HEK293 (cell line): ENCODE results near the gene PDLIM1.

ENCODE experiments used
- CTCF ChIA-PET: fragments of 350-600 bp; formaldehyde crosslinking; extraction: SDS; loops from one replicate; lab custom pipeline; 2021; ENCODE audit warnings: antibody characterized with exemption; lab: Yijun Ruan, JAX
- POLR2A ChIA-PET: fragments of 300-600 bp; formaldehyde crosslinking; extraction: SDS; loops from one replicate; lab custom pipeline; 2020; ENCODE audit warnings: antibody characterized with exemption, inconsistent platforms; lab: Yijun Ruan, JAX
- H3K27ac ChIP-seq: fragments of 200-500 bp; sonication (Bioruptor generic); 2 replicates; pipeline ENCODE4 v1.5.1; 2014; ENCODE audit warnings: low read depth, low read length, control low read depth, inconsistent platforms; ENCODE audit errors: extremely low read depth
- H3K36me3 ChIP-seq, 2 experiments: fragments of 200-500 bp in 1 of 2; sonication (Bioruptor generic) in 1 of 2; 1 replicate in 1 of 2; 2 replicates in 1 of 2; pipeline ENCODE4 v1.5.1; 2014 to 2017; ENCODE audit warnings: inconsistent platforms in 2 of 2, low read length in 2 of 2; ENCODE audit not compliant: control insufficient read depth in 2 of 2, insufficient read depth in 1 of 2
- H3K4me1 ChIP-seq: fragments of 200-500 bp; sonication (Bioruptor generic); 2 replicates; pipeline ENCODE4 v1.5.1; 2014; ENCODE audit warnings: mild to moderate bottlenecking, low read length, inconsistent platforms; ENCODE audit not compliant: control insufficient read depth, insufficient read depth
- H3K4me3 ChIP-seq: 2 replicates; pipeline ENCODE4 v1.5.1; 2011; ENCODE audit warnings: low read depth, mild to moderate bottlenecking, control low read depth, low read length, moderate library complexity
- H3K9me3 ChIP-seq: fragments of 200-500 bp; sonication (Bioruptor generic); 2 replicates; pipeline ENCODE4 v1.5.1; 2014; ENCODE audit warnings: low read depth, low read length, inconsistent platforms; ENCODE audit not compliant: control insufficient read depth, insufficient read depth
- EGR2 ChIP-seq: fragments of 450-650 bp; formaldehyde crosslinking; IDR thresholded peaks from 2 replicates; pipeline ENCODE4 v1.5.1; 2016; ENCODE audit warnings: low read depth, missing biosample characterization, missing genetic modification characterization
- GFI1B ChIP-seq: fragments of 450-650 bp; formaldehyde crosslinking; IDR thresholded peaks from 2 replicates; pipeline ENCODE4 v1.5.1; 2016; ENCODE audit warnings: missing biosample characterization, missing genetic modification characterization
- OSR2 ChIP-seq: fragments of 450-650 bp; formaldehyde crosslinking; IDR thresholded peaks from 2 replicates; pipeline ENCODE4 v1.5.1; 2016; ENCODE audit warnings: missing biosample characterization, missing genetic modification characterization
- ZEB2 ChIP-seq: fragments of 450-650 bp; formaldehyde crosslinking; IDR thresholded peaks from 2 replicates; pipeline ENCODE4 v1.5.1; 2016; ENCODE audit warnings: missing biosample characterization, missing genetic modification characterization
- ZNF114 ChIP-seq: fragments of 450-650 bp; formaldehyde crosslinking; IDR thresholded peaks from 2 replicates; pipeline ENCODE4 v1.5.0; 2017; ENCODE audit warnings: missing biosample characterization, missing genetic modification characterization
- ZNF132 ChIP-seq: fragments of 450-650 bp; formaldehyde crosslinking; IDR thresholded peaks from 2 replicates; pipeline ENCODE4 v1.5.1; 2017; ENCODE audit warnings: missing biosample characterization, missing genetic modification characterization, borderline replicate concordance
- ZNF175 ChIP-seq: fragments of 450-650 bp; formaldehyde crosslinking; IDR thresholded peaks from 2 replicates; pipeline ENCODE4 v1.5.1; 2016; ENCODE audit warnings: missing biosample characterization, missing genetic modification characterization
- ZNF19 ChIP-seq: fragments of 450-650 bp; formaldehyde crosslinking; IDR thresholded peaks from 2 replicates; pipeline ENCODE4; 2016; ENCODE audit warnings: missing biosample characterization, missing genetic modification characterization, low read depth
- ZNF202 ChIP-seq: fragments of 450-650 bp; formaldehyde crosslinking; IDR thresholded peaks from 2 replicates; pipeline ENCODE4 v1.5.1; 2016; ENCODE audit warnings: missing biosample characterization, missing genetic modification characterization, borderline replicate concordance
- ZNF274 ChIP-seq, 2 experiments: fragments of 200-500 bp in 1 of 2; fragments of 450-650 bp in 1 of 2; sonication (Bioruptor generic) in 1 of 2; formaldehyde crosslinking in 1 of 2; IDR thresholded peaks; 2 replicates each; pipeline versions ENCODE4 v1.5.1 to v1.6.1; 2014 to 2016; ENCODE audit warnings: borderline replicate concordance in 1 of 2, inconsistent platforms in 1 of 2, low read length in 1 of 2, missing biosample characterization in 1 of 2, missing genetic modification characterization in 1 of 2
- ZNF350 ChIP-seq: fragments of 450-650 bp; formaldehyde crosslinking; IDR thresholded peaks from 2 replicates; pipeline ENCODE4 v1.5.0; 2017; ENCODE audit warnings: missing biosample characterization, mild to moderate bottlenecking, missing genetic modification characterization
- ZNF423 ChIP-seq: fragments of 450-650 bp; formaldehyde crosslinking; IDR thresholded peaks from 2 replicates; pipeline ENCODE4 v1.5.1; 2016; ENCODE audit warnings: missing biosample characterization, missing genetic modification characterization
- ZNF473 ChIP-seq: fragments of 450-650 bp; formaldehyde crosslinking; IDR thresholded peaks from 2 replicates; pipeline ENCODE4 v1.5.1; 2017; ENCODE audit warnings: missing biosample characterization, missing genetic modification characterization
- ZNF521 ChIP-seq: fragments of 450-650 bp; formaldehyde crosslinking; IDR thresholded peaks from 2 replicates; pipeline ENCODE4 v1.5.1; 2017; ENCODE audit warnings: missing biosample characterization, mild to moderate bottlenecking, missing genetic modification characterization
- ZNF549 ChIP-seq: fragments of 450-650 bp; IDR thresholded peaks from 2 replicates; pipeline ENCODE4 v1.5.1; 2018; ENCODE audit warnings: missing biosample characterization, missing genetic modification characterization, mild to moderate bottlenecking, inconsistent platforms, moderate library complexity
- ZNF571 ChIP-seq: fragments of 450-650 bp; formaldehyde crosslinking; IDR thresholded peaks from 2 replicates; pipeline ENCODE4 v1.5.0; 2017; ENCODE audit warnings: missing biosample characterization, missing genetic modification characterization
- ZNF585B ChIP-seq: fragments of 450-650 bp; formaldehyde crosslinking; IDR thresholded peaks from 2 replicates; pipeline ENCODE4 v1.5.1; 2016; ENCODE audit warnings: missing biosample characterization, missing genetic modification characterization
- ZNF600 ChIP-seq: fragments of 450-650 bp; formaldehyde crosslinking; IDR thresholded peaks from 2 replicates; pipeline ENCODE4 v1.5.1; 2016; ENCODE audit warnings: missing biosample characterization, missing genetic modification characterization
- ZNF677 ChIP-seq: fragments of 450-650 bp; IDR thresholded peaks from 2 replicates; pipeline ENCODE4 v1.5.0; 2018; ENCODE audit warnings: missing biosample characterization, mild to moderate bottlenecking, missing genetic modification characterization, moderate library complexity
- ZNF747 ChIP-seq: fragments of 450-650 bp; formaldehyde crosslinking; IDR thresholded peaks from 2 replicates; pipeline ENCODE4 v1.5.1; 2016; ENCODE audit warnings: missing biosample characterization, missing genetic modification characterization
- TF ChIP-seq, protein P1 (sequence below): fragments of 450-650 bp; formaldehyde crosslinking; IDR thresholded peaks from 2 replicates; pipeline ENCODE4 v1.5.1; 2016; ENCODE audit warnings: missing biosample characterization, missing genetic modification characterization
- TF ChIP-seq, protein P2 (sequence below): fragments of 450-650 bp; formaldehyde crosslinking; IDR thresholded peaks from 2 replicates; pipeline ENCODE4 v1.5.1; 2016; ENCODE audit warnings: missing biosample characterization, missing genetic modification characterization
- TF ChIP-seq, protein P3 (sequence below): fragments of 450-650 bp; formaldehyde crosslinking; IDR thresholded peaks from 2 replicates; pipeline ENCODE4; 2016; ENCODE audit warnings: missing biosample characterization, missing genetic modification characterization
- TF ChIP-seq, protein P4 (sequence below): fragments of 450-650 bp; formaldehyde crosslinking; IDR thresholded peaks from 2 replicates; pipeline ENCODE4 v1.5.1; 2016; ENCODE audit warnings: missing biosample characterization, missing genetic modification characterization
- TF ChIP-seq, protein P5 (sequence below): fragments of 450-650 bp; formaldehyde crosslinking; IDR thresholded peaks from 2 replicates; pipeline ENCODE4 v1.5.1; 2016; ENCODE audit warnings: missing biosample characterization, missing genetic modification characterization

PDLIM1 gene

DNA sequence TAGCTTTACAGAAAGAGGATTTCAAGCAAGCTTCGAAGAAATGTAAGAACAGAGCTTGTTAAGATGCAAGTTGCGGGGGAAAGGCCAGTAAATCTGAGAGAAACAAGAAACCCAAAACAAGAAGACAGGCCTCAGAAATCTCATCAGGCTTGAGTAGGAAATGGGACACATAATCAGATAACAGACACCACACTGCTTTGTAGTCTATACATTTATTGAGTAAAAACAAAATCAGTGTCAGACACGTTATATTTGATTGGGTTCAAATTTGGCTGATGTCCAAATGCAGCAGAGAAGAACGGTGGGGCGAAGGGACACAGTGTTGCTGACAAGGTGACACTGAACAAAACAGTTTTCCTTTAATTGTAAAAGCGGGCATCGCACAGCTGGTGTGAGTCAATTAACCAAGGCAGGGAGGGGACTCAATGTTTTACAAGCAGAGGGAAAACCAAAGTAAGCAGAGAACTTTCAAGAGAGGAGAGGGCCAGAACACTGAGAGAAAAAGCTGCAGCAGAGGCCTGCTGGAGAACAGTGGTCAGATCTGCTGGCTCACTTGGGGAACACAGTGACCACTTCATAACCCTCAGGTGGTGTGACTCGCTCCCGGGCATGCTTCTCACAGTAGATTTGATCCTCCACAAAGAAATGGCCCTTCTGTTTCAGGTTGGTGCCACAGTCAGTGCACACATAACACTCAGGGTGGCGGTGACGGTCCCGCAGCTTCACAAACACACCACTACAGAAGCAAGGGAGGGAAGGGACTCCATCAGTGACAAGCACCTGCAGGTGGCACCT lies 53.2 kb downstream of the PDLIM1 start:
- Histone ChIP-seq H3K4me1 (no peaks in the 10 kb centered on the region), H3K4me3 (no peak overlapping the region), H3K36me3 (peaks cover 28 to 68% of the 10 kb centered on the region in 2 experiments; a peak in 2 of 3 replicates), H3K27ac (no peak overlapping the region), H3K9me3 (no peaks in the 10 kb centered on the region)
- TF ChIP-seq ZNF571 (tag by site-specific recombination) (no peak), ZNF473 (tag by site-specific recombination) (no peak), ZNF350 (no peak), ZNF423 (tag by site-specific recombination) (no peak), ZNF202 (tag by site-specific recombination) (no peak), ZNF132 (tag by site-specific recombination) (no peak), ZNF521 (no peak), EGR2 (tag by site-specific recombination) (no peak), ZNF274 (IDR thresholded peaks at IDR 0.05; ENCODE audit: low read length) (no peak), ZNF274 (tag by site-specific recombination; IDR thresholded peaks at IDR 0.05; ENCODE audit: borderline replicate concordance) (no peak), ZNF175 (no peak), GFI1B (peak; percentile 83), ZNF114 (tag by site-specific recombination) (no peak), ZEB2 (tag by site-specific recombination) (no peak), ZNF549 (tag by site-specific recombination) (no peak), ZNF19 (tag by site-specific recombination) (no peak), ZNF677 (tag by site-specific recombination) (no peak), OSR2 (tag by site-specific recombination) (0 out of 2 replicates have a peak, but pooled peaks have one; percentile 0), ZNF585B (no peak), ZNF600 (tag by site-specific recombination) (0 out of 2 replicates have a peak, but pooled peaks have one; percentile 23), ZNF747 (tag by site-specific recombination) (no peak)
- TF ChIP-seq, protein P1, sequence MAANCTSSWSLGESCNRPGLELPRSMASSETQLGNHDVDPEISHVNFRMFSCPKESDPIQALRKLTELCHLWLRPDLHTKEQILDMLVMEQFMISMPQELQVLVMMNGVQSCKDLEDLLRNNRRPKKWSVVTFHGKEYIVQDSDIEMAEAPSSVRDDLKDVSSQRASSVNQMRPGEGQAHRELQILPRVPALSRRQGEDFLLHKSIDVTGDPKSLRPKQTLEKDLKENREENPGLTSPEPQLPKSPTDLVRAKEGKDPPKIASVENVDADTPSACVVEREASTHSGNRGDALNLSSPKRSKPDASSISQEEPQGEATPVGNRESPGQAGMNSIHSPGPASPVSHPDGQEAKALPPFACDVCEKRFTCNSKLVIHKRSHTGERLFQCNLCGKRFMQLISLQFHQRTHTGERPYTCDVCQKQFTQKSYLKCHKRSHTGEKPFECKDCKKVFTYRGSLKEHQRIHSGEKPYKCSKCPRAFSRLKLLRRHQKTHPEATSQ (tag by site-specific recombination) = no peak
- TF ChIP-seq, protein P2, sequence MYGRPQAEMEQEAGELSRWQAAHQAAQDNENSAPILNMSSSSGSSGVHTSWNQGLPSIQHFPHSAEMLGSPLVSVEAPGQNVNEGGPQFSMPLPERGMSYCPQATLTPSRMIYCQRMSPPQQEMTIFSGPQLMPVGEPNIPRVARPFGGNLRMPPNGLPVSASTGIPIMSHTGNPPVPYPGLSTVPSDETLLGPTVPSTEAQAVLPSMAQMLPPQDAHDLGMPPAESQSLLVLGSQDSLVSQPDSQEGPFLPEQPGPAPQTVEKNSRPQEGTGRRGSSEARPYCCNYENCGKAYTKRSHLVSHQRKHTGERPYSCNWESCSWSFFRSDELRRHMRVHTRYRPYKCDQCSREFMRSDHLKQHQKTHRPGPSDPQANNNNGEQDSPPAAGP (tag by site-specific recombination) = no peak
- TF ChIP-seq, protein P3, sequence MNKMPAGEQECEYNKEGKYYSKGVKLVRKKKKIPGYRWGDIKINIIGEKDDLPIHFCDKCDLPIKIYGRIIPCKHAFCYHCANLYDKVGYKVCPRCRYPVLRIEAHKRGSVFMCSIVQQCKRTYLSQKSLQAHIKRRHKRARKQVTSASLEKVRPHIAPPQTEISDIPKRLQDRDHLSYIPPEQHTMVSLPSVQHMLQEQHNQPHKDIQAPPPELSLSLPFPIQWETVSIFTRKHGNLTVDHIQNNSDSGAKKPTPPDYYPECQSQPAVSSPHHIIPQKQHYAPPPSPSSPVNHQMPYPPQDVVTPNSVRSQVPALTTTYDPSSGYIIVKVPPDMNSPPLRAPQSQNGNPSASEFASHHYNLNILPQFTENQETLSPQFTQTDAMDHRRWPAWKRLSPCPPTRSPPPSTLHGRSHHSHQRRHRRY (tag by site-specific recombination) = no peak
- TF ChIP-seq, protein P4, sequence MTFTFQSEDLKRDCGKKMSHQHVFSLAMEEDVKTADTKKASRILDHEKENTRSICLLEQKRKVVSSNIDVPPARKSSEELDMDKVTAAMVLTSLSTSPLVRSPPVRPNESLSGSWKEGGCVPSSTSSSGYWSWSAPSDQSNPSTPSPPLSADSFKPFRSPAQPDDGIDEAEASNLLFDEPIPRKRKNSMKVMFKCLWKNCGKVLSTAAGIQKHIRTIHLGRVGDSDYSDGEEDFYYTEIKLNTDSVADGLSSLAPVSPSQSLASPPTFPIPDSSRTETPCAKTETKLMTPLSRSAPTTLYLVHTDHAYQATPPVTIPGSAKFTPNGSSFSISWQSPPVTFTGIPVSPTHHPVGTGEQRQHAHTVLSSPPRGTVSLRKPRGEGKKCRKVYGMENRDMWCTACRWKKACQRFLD (tag by site-specific recombination) = no peak
- TF ChIP-seq, protein P5, sequence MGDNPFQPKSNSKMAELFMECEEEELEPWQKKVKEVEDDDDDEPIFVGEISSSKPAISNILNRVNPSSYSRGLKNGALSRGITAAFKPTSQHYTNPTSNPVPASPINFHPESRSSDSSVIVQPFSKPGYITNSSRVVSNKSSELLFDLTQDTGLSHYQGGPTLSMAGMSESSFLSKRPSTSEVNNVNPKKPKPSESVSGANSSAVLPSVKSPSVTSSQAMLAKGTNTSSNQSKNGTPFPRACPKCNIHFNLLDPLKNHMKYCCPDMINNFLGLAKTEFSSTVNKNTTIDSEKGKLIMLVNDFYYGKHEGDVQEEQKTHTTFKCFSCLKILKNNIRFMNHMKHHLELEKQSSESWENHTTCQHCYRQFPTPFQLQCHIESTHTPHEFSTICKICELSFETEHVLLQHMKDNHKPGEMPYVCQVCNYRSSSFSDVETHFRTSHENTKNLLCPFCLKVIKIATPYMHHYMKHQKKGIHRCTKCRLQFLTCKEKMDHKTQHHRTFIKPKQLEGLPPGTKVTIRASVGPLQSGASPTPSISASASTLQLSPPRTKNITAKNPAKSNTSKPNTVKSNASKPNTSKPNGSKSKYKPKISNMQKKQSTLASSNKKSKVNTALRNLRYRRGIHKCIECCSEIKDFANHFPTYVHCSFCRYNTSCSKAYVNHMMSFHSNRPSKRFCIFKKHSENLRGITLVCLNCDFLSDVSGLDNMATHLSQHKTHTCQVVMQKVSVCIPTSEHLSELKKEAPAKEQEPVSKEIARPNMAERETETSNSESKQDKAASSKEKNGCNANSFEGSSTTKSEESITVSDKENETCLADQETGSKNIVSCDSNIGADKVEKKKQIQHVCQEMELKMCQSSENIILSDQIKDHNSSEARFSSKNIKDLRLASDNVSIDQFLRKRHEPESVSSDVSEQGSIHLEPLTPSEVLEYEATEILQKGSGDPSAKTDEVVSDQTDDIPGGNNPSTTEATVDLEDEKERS = no peak
- CTCF ChIA-PET = interaction anchor here (0.5 to 1.3 kb wide), 5 partner anchors 10 to 127 kb away, joined by 3 to 5 read pairs (median 3); partner anchors contain the start of gene PDLIM1
- POLR2A ChIA-PET = no interaction called here
